Myocyte (in vitro differentiated cells): Measurements from ENCODE around the gene TPPP. TPM values are rescaled to one million over a fixed set of nuclear protein-coding genes. Genes with fewer than 3 reads are reported as not detected.
A peak's percentile ranks its signal among the peaks of the same experiment; 100 is the strongest.

Experiments used
- DNase-seq: peaks from one replicate; pipeline ENCODE4 v3.0.0-alpha.2; 2012; ENCODE audit warnings: low read depth
- total RNA-seq: library from RNA; depleted of rRNA; stranded (reverse); fragments of >200 nt; gene quantifications from 2 replicates; pipeline ENCODE4 v1.2.3, GENCODE V29; 2014

Gene TPPP
- total RNA-seq, 1 donor from 2014 or later = 0.24 TPM

DNA sequence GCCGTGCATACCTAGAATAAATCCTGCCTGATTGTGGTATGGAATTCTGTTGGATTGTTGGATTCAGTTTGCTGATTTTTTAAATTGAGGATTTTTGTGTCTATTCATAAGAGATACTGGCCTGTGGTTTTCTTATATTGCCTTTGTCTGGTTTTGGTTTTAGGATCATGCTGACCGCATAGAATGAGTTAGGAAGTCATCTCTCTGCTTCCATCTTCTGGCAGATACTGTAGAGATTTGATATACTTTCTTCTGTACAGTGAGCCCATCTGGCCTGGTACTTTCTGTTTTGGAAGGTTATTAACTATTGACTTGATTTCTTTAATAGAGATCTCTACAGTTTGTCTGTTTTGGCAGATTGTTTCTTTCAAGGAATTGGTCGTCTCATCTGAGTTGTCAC is 66.3 kb downstream of the TPPP start:
- DNase-seq = no peak

GRCh38 chr5:625516-625915 is 67.6 kb downstream of the TPPP start:
- DNase-seq = no peak

DNA sequence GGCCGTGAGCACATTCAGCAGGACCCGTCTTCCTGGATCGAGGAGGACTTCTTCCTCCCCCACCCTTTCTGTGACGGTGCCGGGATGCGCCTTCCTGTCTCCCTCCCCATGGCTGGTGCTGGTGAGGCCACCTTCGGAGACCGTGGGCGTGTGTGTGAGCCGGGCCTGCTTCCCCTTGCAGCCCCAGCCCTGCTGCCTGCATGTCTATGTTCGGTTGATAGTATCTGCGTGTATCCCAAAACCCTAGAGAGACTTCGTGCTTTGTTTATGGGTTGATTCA is 68.3 kb downstream of the TPPP start:
- DNase-seq = no peak

DNA sequence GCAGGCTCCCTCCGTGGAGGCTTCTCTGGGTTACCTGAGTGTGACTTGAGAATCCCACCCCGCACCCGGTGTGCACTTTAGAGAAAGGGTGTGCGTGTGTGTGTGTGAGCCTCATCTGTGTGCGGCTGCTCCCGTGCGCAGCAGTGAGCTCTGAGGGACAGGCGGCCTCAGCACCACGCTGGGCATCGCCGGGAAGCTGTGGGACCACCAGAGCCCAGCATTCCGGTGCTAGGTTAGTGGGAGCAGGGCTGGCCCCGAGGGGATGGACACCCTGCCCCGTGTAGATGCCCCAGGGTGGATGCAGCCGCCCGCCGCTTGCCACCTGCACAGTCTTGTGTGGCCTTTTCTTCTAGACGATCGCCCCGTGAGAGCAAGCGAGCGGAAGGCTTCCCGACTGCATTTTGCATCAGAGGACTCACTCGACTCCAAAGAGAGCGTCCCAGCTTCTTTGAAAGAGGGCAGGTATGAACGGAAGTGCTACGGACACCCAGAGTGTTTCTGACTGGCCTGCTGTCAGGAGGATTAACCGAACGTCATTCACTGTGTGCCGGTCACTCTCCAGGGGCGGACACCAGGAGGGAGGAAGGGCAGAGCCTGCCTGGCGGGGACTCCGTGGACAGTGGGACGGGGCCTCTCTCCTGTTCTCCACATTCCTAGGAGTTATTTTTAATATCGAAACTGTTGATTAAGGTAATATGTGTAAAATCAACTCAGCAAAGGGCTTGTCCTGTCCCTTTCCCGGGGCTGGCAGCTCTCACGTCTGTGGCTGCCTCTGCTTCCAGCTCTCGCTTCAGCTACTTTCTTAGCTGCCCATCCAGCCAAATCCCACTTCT is 68.8 kb downstream of the TPPP start:
- no peak for DNase-seq

GRCh38 chr5:623531-623930 is 69.6 kb downstream of the TPPP start:
- DNase-seq = no peak

DNA sequence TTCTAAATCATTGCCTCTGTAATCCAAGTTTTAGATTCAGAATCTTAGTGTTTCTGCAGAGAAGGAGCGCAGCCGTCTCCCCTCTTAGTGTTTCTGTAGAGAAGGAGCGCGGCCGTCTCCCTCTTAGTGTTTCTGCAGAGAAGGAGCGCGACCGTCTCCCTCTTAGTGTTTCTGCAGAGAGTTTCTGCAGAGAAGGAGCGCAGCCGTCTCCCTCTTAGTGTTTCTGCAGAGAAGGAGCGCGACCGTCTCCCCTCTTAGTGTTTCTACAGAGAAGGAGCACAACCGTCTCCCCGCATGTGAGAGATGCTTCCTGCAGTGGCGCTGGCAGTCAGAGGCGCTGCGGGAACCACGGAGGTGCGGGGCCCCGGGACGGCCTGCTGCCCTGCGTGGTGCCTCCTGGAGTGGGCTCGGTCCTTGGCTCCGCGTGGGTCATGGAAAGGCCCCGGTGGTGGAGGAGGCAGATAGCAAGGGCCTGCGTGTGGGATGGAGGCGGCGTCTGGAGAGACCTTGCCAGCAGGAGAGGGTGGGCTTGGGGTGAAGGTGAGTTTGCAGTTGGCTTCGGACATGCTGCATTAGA is 70.1 kb downstream of the TPPP start:
- DNase-seq = no peak

DNA sequence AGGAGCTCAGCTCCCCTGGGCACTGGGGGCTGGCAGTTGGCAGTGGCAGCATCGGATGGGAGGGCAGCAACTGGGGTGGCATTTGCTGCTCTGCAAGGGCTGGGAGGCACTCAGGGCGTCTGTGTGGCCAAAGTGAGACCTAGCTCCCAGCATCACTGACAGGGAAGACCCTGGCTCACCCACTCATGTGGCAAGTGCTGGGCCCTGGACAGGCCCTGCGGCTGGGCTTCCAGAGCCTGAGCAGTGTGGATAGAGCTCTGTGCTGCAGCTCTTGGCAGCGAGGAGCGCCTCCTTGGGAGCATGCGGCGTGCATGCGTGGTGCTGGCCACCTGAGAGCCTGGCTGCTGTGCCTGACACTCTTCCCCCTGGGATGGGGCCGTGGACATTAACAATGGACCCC is 70.8 kb downstream of the TPPP start:
- DNase-seq = no peak

- no peak for DNase-seq
These were observed 71.8 kb downstream of the TPPP start for GRCh38 chr5:621341-621761.

GRCh38 chr5:620586-621180 is 72.5 kb downstream of the TPPP start:
- no peak for DNase-seq

DNA sequence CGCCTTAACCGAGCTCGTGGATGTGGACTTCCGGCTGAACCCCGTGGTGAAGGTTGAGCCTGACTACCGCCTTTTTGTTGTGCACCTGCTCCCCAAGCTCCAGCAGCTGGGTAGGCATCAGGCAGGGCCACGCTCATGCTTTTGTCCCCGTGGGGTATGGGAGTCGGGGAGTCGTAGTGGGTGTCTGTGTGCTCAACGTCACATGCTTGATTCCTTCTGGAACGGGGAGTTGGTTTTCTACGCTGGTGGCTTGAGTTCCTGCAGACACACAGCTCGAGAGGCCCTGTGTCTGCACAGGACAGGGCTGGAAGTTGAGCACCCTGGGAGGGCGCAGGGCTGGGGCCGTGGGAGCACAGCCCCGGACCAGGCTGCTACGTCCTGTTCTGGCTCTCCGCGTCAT is 73.0 kb downstream of the TPPP start:
- DNase-seq = no peak

DNA sequence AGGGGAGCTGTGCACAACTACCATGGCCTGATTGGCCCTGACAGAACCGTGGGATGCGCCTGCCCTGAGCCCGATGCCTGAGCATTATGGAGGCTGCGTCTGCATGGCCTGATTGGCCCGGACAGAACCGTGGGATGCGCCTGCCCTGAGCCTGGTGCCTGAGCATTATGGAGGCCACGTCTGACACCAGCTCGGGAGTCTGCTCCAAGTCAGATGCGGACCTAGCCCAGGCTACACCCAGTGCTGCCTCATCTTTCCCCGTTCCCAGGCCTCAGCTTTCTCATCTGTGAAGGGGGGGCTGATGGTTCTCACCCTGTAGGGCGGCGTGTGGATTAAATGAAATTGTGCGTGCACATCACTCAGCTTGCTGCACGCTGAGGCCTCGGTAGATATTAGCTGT is 73.7 kb downstream of the TPPP start:
- DNase-seq = no peak

GRCh38 chr5:618450-618849 is 74.7 kb downstream of the TPPP start:
- no peak for DNase-seq

- no peak for DNase-seq
These were observed 75.3 kb downstream of the TPPP start for GRCh38 chr5:617896-618295.

- DNase-seq = no peak
These were observed 76.6 kb downstream of the TPPP start for GRCh38 chr5:616484-617039.

DNA sequence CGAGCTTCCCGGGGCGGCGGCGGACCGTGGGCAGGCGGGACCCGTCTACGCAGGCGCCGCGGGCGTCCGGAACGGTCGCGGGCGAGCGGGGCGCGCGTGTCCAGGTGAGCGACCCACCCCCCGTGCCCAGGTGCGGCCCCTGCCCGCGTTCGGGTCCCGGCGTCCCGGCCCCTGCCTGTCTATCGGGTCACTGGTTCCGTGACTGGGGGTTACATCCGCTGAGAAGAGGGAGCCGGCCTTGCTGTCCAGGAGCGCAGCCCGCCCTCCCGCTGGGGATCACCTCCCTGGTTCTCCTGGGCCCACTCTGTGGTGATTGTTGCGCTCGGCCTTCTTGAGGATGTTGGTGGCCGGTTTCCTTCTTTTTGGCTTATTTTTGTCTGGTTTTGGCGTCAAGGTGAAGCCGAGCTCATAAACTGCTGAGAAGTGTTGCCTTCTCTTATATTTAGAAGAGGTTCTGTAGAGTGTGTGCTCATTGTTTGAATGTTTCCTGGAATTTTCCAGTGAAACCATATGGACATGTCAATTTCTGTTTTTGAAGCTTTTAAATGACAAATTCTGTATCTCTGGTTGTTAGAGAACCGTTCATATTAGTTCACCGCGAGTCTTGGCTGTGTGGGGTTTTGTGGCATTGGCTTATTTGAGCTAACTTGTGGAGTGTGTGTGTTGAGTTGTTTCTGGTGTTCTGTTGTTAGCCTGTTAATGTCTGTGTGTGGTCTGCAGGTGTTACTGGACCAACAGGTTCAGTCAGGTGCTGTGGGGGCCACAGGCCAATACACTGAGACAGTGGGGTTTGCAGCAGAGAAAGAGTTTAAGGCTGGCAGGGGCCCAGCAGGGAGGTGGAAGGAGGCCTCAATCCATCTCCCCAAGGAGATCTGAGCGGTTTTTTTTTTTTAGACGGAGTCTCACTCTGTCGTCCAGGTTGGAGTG is 80.4 kb downstream of the TPPP start:
- DNase-seq = no peak

DNA sequence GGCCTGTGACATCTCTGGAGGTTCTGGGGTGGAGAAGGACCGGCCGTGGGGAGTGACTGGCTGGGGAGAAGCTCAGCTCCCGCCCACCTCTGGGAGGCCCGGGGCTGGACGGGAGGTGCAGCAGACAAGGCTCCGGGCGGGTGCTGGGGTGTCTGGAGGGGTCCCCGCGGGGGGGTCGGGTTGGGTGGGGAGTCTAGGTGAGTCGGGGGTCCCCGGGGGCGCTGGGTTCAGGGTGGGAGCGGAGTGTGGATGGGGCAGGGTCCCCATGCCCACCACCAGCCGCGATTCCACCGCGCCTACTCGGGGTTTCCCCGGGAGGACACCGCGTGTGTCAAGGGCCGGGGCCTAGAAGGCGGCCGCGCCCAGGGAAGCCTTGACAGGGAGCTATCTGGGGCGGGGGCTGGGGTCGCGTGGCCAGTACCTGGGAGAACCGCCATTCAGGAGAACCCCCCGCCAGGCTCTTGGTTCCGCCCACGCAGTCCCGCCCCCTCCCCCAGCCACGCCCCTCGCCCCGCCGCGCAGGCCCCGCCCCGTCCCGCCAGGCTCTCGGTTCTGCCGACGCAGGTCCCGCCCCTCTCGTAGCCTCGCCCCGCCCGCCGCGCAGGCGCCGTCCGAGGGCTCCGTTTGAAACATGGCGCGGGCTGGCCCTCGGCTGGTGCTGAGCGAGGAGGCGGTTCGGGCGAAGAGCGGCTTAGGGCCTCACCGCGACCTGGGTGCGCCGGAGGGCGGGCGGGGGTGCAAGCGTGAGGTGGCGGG is 81.2 kb downstream of the TPPP start, which contains the start of gene CEP72:
CEP72 (plus strand) TSS at position 610 of the 756 bp plus-strand sequence; CDS start at position 632, 22 bp downstream.
- peak; percentile 83 for DNase-seq

- DNase-seq = no peak
These were observed 82.1 kb downstream of the TPPP start for GRCh38 chr5:610744-611730.

DNA sequence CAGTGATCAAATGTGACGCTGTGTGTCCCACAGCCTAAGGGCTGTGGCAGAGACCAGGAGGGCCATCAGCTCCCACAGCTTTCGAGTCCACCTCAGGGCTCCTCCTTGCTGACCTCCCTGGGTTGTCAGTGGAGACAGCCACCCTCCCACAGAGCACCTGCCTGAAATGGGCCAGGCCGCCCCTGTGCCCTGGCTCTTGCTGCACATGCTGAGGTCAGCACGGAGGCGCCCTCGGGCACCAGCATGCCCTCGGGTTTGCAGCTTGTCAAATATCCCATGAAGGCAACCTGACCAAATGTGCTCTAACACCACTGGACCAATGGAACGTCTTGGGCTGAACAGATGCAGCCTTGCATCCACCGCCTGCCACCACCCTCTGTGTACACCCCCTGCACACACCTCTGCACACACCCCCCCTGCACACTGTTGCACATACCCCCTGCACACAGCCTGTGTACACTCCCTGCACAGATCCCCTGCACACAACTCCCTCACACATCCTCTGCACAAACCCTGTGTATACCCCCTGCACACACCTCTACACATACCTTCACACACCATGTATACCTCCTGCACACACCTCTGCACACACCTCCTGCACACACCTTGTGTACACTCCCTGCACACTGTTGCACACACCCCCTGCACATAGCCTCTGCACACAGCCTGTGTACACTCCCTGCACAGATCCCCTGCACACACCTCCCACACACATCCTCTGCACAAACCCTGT is 83.0 kb downstream of the TPPP start:
- no peak for DNase-seq
